ENCODE measurements around the gene AGMAT. TPM values are rescaled to one million over a fixed set of nuclear protein-coding genes. Genes with fewer than 3 reads are reported as not detected.
"Not testable (repeated sequence)": the region's sequence is repeated elsewhere in the genome, so short reads cannot be mapped to it uniquely, and the experiment has no call there.

Gene AGMAT
- total RNA-seq, 2 experiments from 2014 or later = 15.9 to 16.2 TPM

- CTCF ChIA-PET = interaction anchor here (1.8 kb wide), 1 partner anchor 90 kb away, joined by 3 read pairs; no protein-coding TSS in a partner anchor
- peaks cover 5% of the 10 kb centered on the region for H3K36me3 Mint-ChIP-seq (ENCODE audit: low read depth)
- intact Hi-C loops (cut with micrococcal nuclease) = no loop called here
- DNase-seq = no peak
- H3K9me3 Mint-ChIP-seq = no peaks in the 10 kb centered on the region
- H3K27ac Mint-ChIP-seq = no peak overlapping the region
- no peak overlapping the region for H3K4me3 Mint-ChIP-seq
- no peaks in the 10 kb centered on the region for H3K27me3 Mint-ChIP-seq (ENCODE audit: low read depth)
- H3K4me1 Mint-ChIP-seq (ENCODE audit: low read depth) = peaks cover 65% of the 10 kb centered on the region
Measured at GRCh38 chr1:15620902-15621682, 36.2 kb upstream of the AGMAT start.

DNA sequence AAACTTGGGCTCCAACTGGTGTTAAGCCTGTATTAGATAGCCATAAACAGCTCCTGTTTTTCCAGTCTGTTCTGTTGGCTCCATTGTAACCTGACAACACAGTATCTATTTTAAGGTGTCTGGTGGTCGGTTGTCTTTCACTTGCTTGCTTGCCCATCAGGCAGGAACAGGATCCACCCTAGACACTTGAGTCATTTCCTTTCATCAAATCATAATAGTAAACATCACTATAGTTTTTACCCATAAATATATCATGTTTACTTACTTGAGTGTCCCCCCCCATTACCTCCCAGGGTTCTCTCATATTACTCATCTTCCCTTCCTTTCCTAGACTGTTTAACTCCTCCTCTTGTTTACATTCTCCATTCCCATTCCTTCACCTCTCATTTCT, 35.3 kb upstream of the AGMAT start:
- DNase-seq = no peak
- H3K27ac Mint-ChIP-seq = peak overlapping the region; percentile 47
- no peak overlapping the region for H3K4me3 Mint-ChIP-seq
- H3K36me3 Mint-ChIP-seq (ENCODE audit: low read depth) = peaks cover 5% of the 10 kb centered on the region
- no peaks in the 10 kb centered on the region for H3K27me3 Mint-ChIP-seq (ENCODE audit: low read depth)
- no peaks in the 10 kb centered on the region for H3K9me3 Mint-ChIP-seq
- peaks cover 64% of the 10 kb centered on the region for H3K4me1 Mint-ChIP-seq (ENCODE audit: low read depth)
- CTCF ChIA-PET = no interaction called here
- intact Hi-C loops (cut with micrococcal nuclease) = no loop called here

GRCh38 chr1:15618655-15619525, 34.0 kb upstream of the AGMAT start:
- peak overlapping the region; percentile 86 for H3K27ac Mint-ChIP-seq
- peaks cover 5% of the 10 kb centered on the region for H3K36me3 Mint-ChIP-seq (ENCODE audit: low read depth)
- CTCF ChIA-PET = interaction anchor here (0.6 kb wide), 2 partner anchors 11 to 67 kb away, joined by 3 to 5 read pairs; no protein-coding TSS in a partner anchor
- DNase-seq = no peak
- peaks cover 54% of the 10 kb centered on the region for H3K4me1 Mint-ChIP-seq (ENCODE audit: low read depth)
- H3K27me3 Mint-ChIP-seq (ENCODE audit: low read depth) = no peaks in the 10 kb centered on the region
- peak overlapping the region; percentile 90 for H3K4me3 Mint-ChIP-seq
- intact Hi-C loops (cut with micrococcal nuclease) = loop anchor here (1.0 to 10.0 kb wide), 4 partner anchors 78 to 377 kb away; no protein-coding TSS in a partner anchor
- H3K9me3 Mint-ChIP-seq = no peaks in the 10 kb centered on the region

DNA sequence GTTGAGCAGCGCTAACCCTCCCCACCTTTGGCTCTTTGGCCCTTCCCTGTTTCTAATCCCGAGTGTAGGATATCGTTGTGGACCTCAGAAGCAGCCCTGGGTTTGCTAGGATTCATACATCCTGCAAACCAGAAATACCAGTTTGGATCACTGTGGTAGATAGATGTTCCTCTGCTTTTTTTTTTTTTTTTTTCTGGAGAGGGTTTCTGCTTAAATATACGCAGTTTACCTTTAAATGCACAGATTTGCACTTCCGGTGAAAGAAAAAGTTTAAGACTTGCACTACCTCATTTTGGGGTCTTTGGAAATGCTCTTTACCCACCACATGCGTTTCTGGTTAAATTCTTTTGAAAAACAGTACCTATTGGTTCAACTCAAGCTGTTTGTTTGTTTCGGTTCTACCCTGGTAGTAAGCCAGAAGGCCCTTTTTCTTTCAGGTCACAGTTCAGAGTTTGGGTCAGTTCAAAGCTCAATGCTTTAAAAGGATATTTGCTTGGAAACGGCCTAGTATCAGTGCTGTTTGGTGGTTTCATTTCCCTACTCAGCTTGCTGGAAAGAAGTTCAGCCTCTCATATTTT, 33.3 kb upstream of the AGMAT start:
- CTCF ChIA-PET = interaction anchor here (0.6 kb wide), 2 partner anchors 12 to 68 kb away, joined by 3 to 5 read pairs; no protein-coding TSS in a partner anchor
- H3K27me3 Mint-ChIP-seq (ENCODE audit: low read depth) = no peaks in the 10 kb centered on the region
- H3K27ac Mint-ChIP-seq = peak overlapping the region; percentile 86
- H3K9me3 Mint-ChIP-seq = no peaks in the 10 kb centered on the region
- peak overlapping the region; percentile 90 for H3K4me3 Mint-ChIP-seq
- peak; percentile 22 for DNase-seq
- peaks cover 51% of the 10 kb centered on the region for H3K4me1 Mint-ChIP-seq (ENCODE audit: low read depth)
- peaks cover 5% of the 10 kb centered on the region for H3K36me3 Mint-ChIP-seq (ENCODE audit: low read depth)
- intact Hi-C loops (cut with micrococcal nuclease) = loop anchor here (1.0 to 10.0 kb wide), 4 partner anchors 79 to 376 kb away; no protein-coding TSS in a partner anchor

DNA sequence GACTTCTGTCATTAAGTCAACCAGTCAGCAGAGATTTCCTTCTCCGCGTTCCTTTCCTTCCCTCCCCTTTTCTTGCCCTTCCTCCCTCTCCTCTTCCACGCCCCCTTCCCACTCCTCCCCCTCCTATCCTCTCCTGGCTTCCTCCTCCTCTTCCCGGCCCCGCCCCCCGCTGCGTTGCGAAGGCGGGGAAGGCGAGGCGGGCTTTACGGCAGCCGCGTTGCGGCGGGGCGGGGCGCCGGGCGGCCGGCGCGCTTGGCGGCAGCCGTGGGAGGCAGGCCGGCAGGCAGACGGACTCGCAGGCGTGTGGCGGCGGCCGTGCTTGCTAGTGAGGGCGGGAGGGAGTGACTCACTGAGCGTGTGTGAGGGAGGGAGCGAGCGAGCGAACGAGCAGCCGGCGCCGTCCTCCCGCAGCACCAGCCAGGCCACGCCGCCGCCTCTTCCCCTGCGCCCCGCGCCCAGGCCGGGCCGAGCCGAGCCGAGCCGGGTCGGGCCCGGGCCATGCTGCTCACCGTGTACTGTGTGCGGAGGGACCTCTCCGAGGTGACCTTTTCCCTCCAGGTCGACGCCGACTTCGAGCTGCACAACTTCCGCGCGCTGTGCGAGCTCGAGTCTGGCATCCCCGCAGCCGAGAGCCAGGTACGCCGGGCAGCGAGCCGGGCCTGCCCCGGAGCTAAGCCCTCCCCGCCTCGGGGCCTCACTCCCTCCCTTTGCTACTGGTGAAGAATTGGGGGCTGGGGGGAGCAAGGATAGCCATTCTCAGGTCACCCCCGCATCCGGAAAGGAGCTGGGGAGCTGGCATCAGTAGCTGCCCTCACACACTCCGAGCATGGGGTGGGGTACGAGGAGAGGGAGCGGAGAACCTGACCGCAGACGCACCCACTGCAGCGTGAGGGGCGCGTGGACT, 32.6 kb upstream of the AGMAT start, which contains the start of gene DDI2:
Gene DDI2, plus strand, starts transcription at position 286 of the 904 bp plus-strand sequence. Its CDS starts 213 bp downstream, at position 499.
- peak; percentile 96 for DNase-seq
- Mint-ChIP-seq H3K4me1 (ENCODE audit: low read depth) (peaks cover 43% of the 10 kb centered on the region), H3K4me3 (peak within 1 kb of the TSS; percentile 90), H3K36me3 (ENCODE audit: low read depth) (peaks cover 4% of the 10 kb centered on the region), H3K27ac (peak within 1 kb of the TSS; percentile 93), H3K9me3 (no peaks in the 10 kb centered on the region), H3K27me3 (ENCODE audit: low read depth) (no peaks in the 10 kb centered on the region)
- intact Hi-C loops (cut with micrococcal nuclease) = loop anchor here (1.0 to 10.0 kb wide), 11 partner anchors 14 to 751 kb away; partner anchors contain the start of genes DNAJC16 and PLEKHM2
- CTCF ChIA-PET = no interaction called here

GRCh38 chr1:15616373-15617172, 31.7 kb upstream of the AGMAT start:
- peaks cover 37% of the 10 kb centered on the region for H3K4me1 Mint-ChIP-seq (ENCODE audit: low read depth)
- peak overlapping the region; percentile 93 for H3K27ac Mint-ChIP-seq
- CTCF ChIA-PET = no interaction called here
- H3K27me3 Mint-ChIP-seq (ENCODE audit: low read depth) = no peaks in the 10 kb centered on the region
- peaks cover 4% of the 10 kb centered on the region for H3K36me3 Mint-ChIP-seq (ENCODE audit: low read depth)
- no peaks in the 10 kb centered on the region for H3K9me3 Mint-ChIP-seq
- intact Hi-C loops (cut with micrococcal nuclease) = loop anchor here (1.0 to 10.0 kb wide), 10 partner anchors 13 to 752 kb away; partner anchors contain the start of genes DNAJC16 and PLEKHM2
- H3K4me3 Mint-ChIP-seq = peak overlapping the region; percentile 90
- DNase-seq = no peak

GRCh38 chr1:15610167-15610566, 25.3 kb upstream of the AGMAT start:
- Mint-ChIP-seq H3K27me3 (ENCODE audit: low read depth) (no peaks in the 10 kb centered on the region), H3K4me1 (ENCODE audit: low read depth) (no peaks in the 10 kb centered on the region), H3K4me3 (no peak overlapping the region), H3K9me3 (no peaks in the 10 kb centered on the region), H3K27ac (no peak overlapping the region), H3K36me3 (ENCODE audit: low read depth) (no peaks in the 10 kb centered on the region)
- CTCF ChIA-PET = no interaction called here
- intact Hi-C loops (cut with micrococcal nuclease) = loop anchor here (10.0 kb wide), 1 partner anchor 195 kb away; no protein-coding TSS in a partner anchor
- DNase-seq = no peak

- H3K27me3 Mint-ChIP-seq (ENCODE audit: low read depth) = no peaks in the 10 kb centered on the region
- no peak overlapping the region for H3K27ac Mint-ChIP-seq
- H3K4me3 Mint-ChIP-seq = no peak overlapping the region
- no peaks in the 10 kb centered on the region for H3K9me3 Mint-ChIP-seq
- CTCF ChIA-PET = no interaction called here
- H3K4me1 Mint-ChIP-seq (ENCODE audit: low read depth) = no peaks in the 10 kb centered on the region
- DNase-seq = no peak
- intact Hi-C loops (cut with micrococcal nuclease) = loop anchor here (10.0 kb wide), 1 partner anchor 195 kb away; no protein-coding TSS in a partner anchor
- no peaks in the 10 kb centered on the region for H3K36me3 Mint-ChIP-seq (ENCODE audit: low read depth)
Measured at GRCh38 chr1:15609631-15610030, 24.8 kb upstream of the AGMAT start.

GRCh38 chr1:15605398-15606383, 20.8 kb upstream of the AGMAT start:
- no peak overlapping the region for H3K27ac Mint-ChIP-seq
- H3K4me1 Mint-ChIP-seq (ENCODE audit: low read depth) = peaks cover 9% of the 10 kb centered on the region
- intact Hi-C loops (cut with micrococcal nuclease) = no loop called here
- DNase-seq = no peak
- no peaks in the 10 kb centered on the region for H3K36me3 Mint-ChIP-seq (ENCODE audit: low read depth)
- no peak overlapping the region for H3K4me3 Mint-ChIP-seq
- no peaks in the 10 kb centered on the region for H3K27me3 Mint-ChIP-seq (ENCODE audit: low read depth)
- no peaks in the 10 kb centered on the region for H3K9me3 Mint-ChIP-seq
- CTCF ChIA-PET = no interaction called here

DNA sequence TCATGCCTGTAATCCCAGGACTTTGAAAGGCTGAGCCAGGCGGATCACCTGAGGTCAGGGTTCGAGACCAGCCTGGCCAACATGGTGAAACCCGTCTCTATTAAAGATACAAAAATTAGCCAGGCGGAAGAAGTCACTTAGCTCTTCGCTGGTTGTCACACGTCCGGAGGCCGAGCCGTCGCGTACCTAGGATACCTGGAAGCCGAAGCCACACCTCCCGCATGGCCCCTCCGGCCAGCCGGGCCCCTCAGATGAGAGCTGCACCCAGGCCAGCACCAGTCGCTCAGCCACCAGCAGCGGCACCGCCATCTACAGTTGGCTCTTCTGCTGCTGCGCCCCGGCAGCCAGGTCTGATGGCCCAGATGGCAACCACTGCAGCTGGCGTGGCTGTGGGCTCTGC, 19.5 kb upstream of the AGMAT start:
- H3K27me3 Mint-ChIP-seq (ENCODE audit: low read depth); H3K36me3 Mint-ChIP-seq (ENCODE audit: low read depth); H3K4me1 Mint-ChIP-seq (ENCODE audit: low read depth); CTCF ChIA-PET; H3K9me3 Mint-ChIP-seq; H3K27ac Mint-ChIP-seq; DNase-seq; intact Hi-C loops (cut with micrococcal nuclease): not testable (repeated sequence)
- H3K4me3 Mint-ChIP-seq = peak overlapping the region; percentile 73

All from activated naive CD4-positive, alpha-beta T cell treated with anti-CD3 and anti-CD28 coated beads for 36 hours (primary cell).